Left lung (tissue), 10 donors: ENCODE results near the gene PLEKHS1. TPM values are rescaled to one million over a fixed set of nuclear protein-coding genes. Genes with fewer than 3 reads are reported as not detected.
"Not testable (repeated sequence)": the region's sequence is repeated elsewhere in the genome, so short reads cannot be mapped to it uniquely, and the experiment has no call there.

Experiments used
- ATAC-seq: fragments of 200-7000 bp; cut with Tn5 transposase; one replicate; pipeline ENCODE4 v1.9.1; 2020; ENCODE audit warnings: moderate library complexity
- DNase-seq, 4 donors: peaks; one replicate each; pipeline ENCODE4 v3.0.0-alpha.2; 2013 to 2020
- H3K27ac ChIP-seq, 2 donors: fragments of 200-600 bp; sonication (generic) in 1 of 2; one replicate each; pipeline versions ENCODE4 v1.5.0 to v1.8.0; 2020 to 2021
- H3K27me3 ChIP-seq, 2 donors: fragments of 200-600 bp; sonication (generic) in 1 of 2; one replicate each; pipeline versions ENCODE4 v1.5.0 to v1.8.0; 2020 to 2021
- H3K36me3 ChIP-seq, 2 donors: fragments of 200-600 bp; sonication (generic) in 1 of 2; one replicate each; pipeline versions ENCODE4 v1.5.0 to v1.8.0; 2020 to 2021
- H3K4me1 ChIP-seq, 2 donors: fragments of 200-600 bp; one replicate each; pipeline ENCODE4 v1.8.0; 2021
- H3K4me3 ChIP-seq, 2 donors: fragments of 200-600 bp; sonication (generic) in 1 of 2; one replicate each; pipeline versions ENCODE4 v1.5.0 to v1.8.0; 2020 to 2021; ENCODE audit warnings: mild to moderate bottlenecking in 1 of 2
- H3K9me3 ChIP-seq, 2 donors: fragments of 200-600 bp; sonication (generic) in 1 of 2; one replicate each; pipeline versions ENCODE4 v1.5.0 to v1.8.0; 2020 to 2021
- CTCF ChIP-seq, 2 donors: fragments of 200-600 bp; sonication (generic) in 1 of 2; IDR thresholded peaks; one replicate each; pipeline versions ENCODE4 v1.5.0 to v1.8.0; 2021; ENCODE audit warnings: antibody characterized with exemption in 2 of 2
- intact Hi-C, 2 donors: fragments of 100-400 bp; cut with DNase I; formaldehyde crosslinking; loops; one replicate each; pipeline versions ENCODE4 v1.11.2 to v1.14.2; 2022
- microRNA-seq, 2 donors: library from miRNA; unstranded; fragments of <30 nt; microRNA quantifications; one replicate each; pipeline ENCODE4, GENCODE V29; 2019
- polyA plus RNA-seq, 6 donors: library from polyadenylated mRNA; unstranded; fragments of 120-200 nt; gene quantifications; one replicate each; pipeline ENCODE4 v1.2.1, GENCODE V29; 2013; ENCODE audit not compliant: insufficient read length in 6 of 6
- total RNA-seq, 2 donors: library from RNA; stranded (reverse); fragmentation: NEBNext Ultra II Directional; extraction: Animal tissue kit (Norgen Biotek cat#: 25700); gene quantifications; one replicate each; pipeline ENCODE4 v1.2.1, GENCODE V29; 2021
- donor health status: DM: no; HTN: yes; CAD: no.
- donor health status: DM: no; HTN: no; CAD: no.

The PLEKHS1 gene
- total and polyA plus RNA-seq, 8 donors: 0.05 to 4.7 (median 0.13) TPM; not detected in 1

DNA sequence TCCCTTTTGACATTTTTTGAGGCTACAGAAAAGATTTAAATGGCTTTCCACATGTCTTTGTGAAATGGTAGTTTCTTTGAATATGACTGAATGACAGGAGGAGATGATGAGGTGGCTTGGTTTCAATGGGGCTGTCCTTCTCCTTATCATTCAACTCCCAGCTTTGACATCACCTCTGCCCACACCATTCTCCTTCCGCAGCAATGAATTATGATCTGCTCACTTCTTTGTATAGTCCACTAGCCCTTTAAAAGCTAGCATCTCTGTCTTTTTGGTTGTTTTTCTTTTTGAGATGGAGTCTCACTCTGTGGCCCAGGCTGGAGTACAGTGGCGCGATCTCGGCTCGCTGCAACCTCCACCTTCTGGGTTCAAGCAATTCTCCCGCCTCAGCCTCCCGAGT lies 70.7 kb downstream of the PLEKHS1 start:
- H3K27ac ChIP-seq: no peak overlapping the region
- intact Hi-C loops: no loop called here
- no peak for TF ChIP-seq CTCF (IDR thresholded peaks at IDR 0.05)
- H3K9me3 ChIP-seq: no peaks in the 10 kb centered on the region
- ATAC-seq: no peak
- no peak for DNase-seq
- no peaks in the 10 kb centered on the region for H3K4me1 ChIP-seq
- no peaks in the 10 kb centered on the region for H3K27me3 ChIP-seq
- no peak overlapping the region for H3K4me3 ChIP-seq
- H3K36me3 ChIP-seq: no peaks in the 10 kb centered on the region

GRCh38 chr10:113823389-113823788 lies 71.9 kb downstream of the PLEKHS1 start:
- intact Hi-C loops: no loop called here
- Histone ChIP-seq H3K4me3 (no peak overlapping the region), H3K36me3 (no peaks in the 10 kb centered on the region), H3K27me3 (no peaks in the 10 kb centered on the region), H3K9me3 (no peaks in the 10 kb centered on the region), H3K27ac (no peak overlapping the region), H3K4me1 (no peaks in the 10 kb centered on the region)
- TF ChIP-seq CTCF (IDR thresholded peaks at IDR 0.05): no peak
- DNase-seq (peak in 2 of 4 donors; percentile 63 to 79), ATAC-seq (no peak)

DNA sequence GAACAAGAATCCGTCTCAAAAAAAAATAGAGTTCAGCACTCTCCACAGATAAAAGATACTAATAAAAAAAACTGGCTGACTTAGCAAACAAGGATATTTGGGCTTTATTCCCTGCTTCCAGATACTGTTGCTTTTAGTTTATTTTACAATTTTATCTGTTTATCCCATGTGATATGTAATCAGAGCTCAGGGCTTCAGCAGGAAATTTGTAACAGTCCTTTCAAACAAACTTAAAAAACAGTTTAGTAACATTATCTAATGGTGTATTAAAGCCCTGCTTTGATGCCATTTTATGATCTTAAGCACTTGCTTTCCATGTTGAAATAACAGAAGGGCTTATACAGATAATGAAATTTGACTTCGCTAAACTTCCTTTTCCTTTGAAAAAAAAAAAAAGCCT lies 74.3 kb downstream of the PLEKHS1 start:
- DNase-seq (peak in 2 of 4 donors; percentile 36 to 52), ATAC-seq (no peak)
- TF ChIP-seq CTCF (IDR thresholded peaks at IDR 0.05): no peak
- H3K4me3 ChIP-seq: no peak overlapping the region
- H3K9me3 ChIP-seq: no peaks in the 10 kb centered on the region
- H3K36me3 ChIP-seq: no peaks in the 10 kb centered on the region
- no peaks in the 10 kb centered on the region for H3K27me3 ChIP-seq
- intact Hi-C loops: no loop called here
- H3K27ac ChIP-seq: no peak overlapping the region
- no peaks in the 10 kb centered on the region for H3K4me1 ChIP-seq

GRCh38 chr10:113828567-113828966 lies 77.1 kb downstream of the PLEKHS1 start:
- H3K36me3 ChIP-seq, intact Hi-C loops, H3K9me3 ChIP-seq, ATAC-seq, H3K4me1 ChIP-seq, H3K27me3 ChIP-seq, DNase-seq, H3K27ac ChIP-seq, H3K4me3 ChIP-seq: not testable (repeated sequence)

Small RNA genes within 50 kb of the gene (microRNA-seq; reads per million reads assigned to microRNA genes)
- gene MIR4483: 0 reads per million in 2 donors

Other genes starting within 250 kb of the PLEKHS1 start
- 1 to 10 TPM in 1 of 2 donors, under 1 TPM in 1; 0.24 to 1.3 TPM for gene HABP2, start 198.6 kb upstream of the PLEKHS1 start, total RNA-seq
- 1 to 10 TPM in 1 of 6 donors, under 1 TPM in 5; 0.34 to 1.1 (median 0.63) TPM for gene HABP2, start 198.6 kb upstream of the PLEKHS1 start, polyA plus RNA-seq
- gene NRAP, start 87.6 kb upstream of the PLEKHS1 start, total RNA-seq: under 1 TPM; 0.09 to 0.26 TPM
- gene NRAP, start 87.6 kb upstream of the PLEKHS1 start, polyA plus RNA-seq: under 1 TPM in 2 of 6 donors, not detected in 4; 0.03 to 0.06 TPM
- 10 to 100 TPM; 34.0 to 39.1 TPM for gene CASP7, start 71.8 kb upstream of the PLEKHS1 start, total RNA-seq
- gene CASP7, start 71.8 kb upstream of the PLEKHS1 start, polyA plus RNA-seq: 10 to 100 TPM; 37.9 to 50.5 (median 47.1) TPM
- 1 to 10 TPM; 8.1 to 8.5 TPM for gene DCLRE1A, start 102.4 kb downstream of the PLEKHS1 start, total RNA-seq
- 10 to 100 TPM; 11.6 to 14.9 (median 12.6) TPM for gene DCLRE1A, start 102.4 kb downstream of the PLEKHS1 start, polyA plus RNA-seq
- gene NHLRC2, start 103.0 kb downstream of the PLEKHS1 start, total RNA-seq: 10 to 100 TPM; 38.0 to 48.2 TPM
- gene NHLRC2, start 103.0 kb downstream of the PLEKHS1 start, polyA plus RNA-seq: 10 to 100 TPM; 22.0 to 27.1 (median 26.1) TPM